HG03060 (cell line): Measurements from ENCODE around the gene SEC24D.
"Not testable (repeated sequence)": the region's sequence is repeated elsewhere in the genome, so short reads cannot be mapped to it uniquely, and the experiment has no call there.

Source experiments
- ATAC-seq: cut with Tn5 transposase; IDR thresholded peaks from one replicate; pipeline ENCODE4 v1.9.1; 2021; ENCODE audit warnings: low read depth, moderate number of reproducible peaks; ENCODE audit not compliant: unreplicated experiment

The SEC24D gene

DNA sequence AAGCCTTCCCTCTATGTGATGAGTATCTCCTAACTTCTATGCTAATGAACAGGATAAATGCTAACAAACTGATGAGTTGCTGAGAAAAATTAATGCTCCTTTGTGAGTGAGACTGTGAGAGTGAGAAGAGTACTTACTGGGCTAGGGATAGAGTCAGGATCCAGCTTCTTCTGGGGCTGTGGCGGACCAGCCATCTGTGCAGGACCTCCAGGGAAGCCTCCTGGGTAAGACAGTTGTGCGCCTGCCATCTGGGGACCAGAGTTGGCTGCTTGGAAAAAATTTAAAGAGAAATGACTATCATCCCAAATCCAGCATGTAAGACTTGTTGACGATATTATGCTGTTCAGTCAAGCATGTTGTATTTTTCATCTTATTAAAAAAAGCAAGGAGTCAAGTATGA lies 21.0 kb downstream of the SEC24D start:
- ATAC-seq: no peak

DNA sequence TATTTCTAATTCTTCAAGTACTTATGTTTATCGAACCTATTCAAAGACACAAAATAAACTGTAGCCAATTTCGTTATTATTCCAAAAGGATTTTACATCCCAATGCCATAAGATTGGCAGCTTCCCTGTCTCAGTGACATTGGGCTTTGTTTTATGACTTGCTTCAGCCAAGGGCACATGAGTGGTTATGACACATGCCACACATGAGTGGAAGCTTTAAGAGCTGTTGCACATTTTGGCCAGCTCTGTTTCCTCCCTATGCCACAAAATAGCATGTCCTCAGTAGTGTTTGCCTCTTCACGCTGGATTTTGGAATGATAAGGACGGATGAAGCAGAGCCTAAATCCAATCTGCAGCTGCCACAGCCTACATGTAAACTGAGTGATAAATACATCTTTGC lies 21.9 kb downstream of the SEC24D start:
- ATAC-seq: no peak

DNA sequence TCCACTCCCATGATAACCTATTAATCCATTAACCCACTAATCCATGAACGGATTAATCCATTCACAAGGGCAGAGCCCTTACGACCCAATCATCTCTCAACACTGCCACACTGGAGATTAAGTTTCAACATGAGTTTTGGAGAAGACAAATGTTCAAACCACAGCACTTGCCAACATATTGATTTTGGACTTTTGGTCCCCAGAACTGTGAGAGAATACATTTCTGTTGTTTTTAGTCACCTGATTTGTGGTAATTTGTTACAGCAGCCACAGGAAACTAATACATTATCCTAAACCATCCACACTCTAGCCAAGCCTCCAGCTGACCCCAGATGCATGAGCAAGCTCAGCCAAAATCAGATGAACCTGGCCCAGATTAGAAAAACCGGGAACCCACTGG lies 22.4 kb downstream of the SEC24D start:
- no peak for ATAC-seq

DNA sequence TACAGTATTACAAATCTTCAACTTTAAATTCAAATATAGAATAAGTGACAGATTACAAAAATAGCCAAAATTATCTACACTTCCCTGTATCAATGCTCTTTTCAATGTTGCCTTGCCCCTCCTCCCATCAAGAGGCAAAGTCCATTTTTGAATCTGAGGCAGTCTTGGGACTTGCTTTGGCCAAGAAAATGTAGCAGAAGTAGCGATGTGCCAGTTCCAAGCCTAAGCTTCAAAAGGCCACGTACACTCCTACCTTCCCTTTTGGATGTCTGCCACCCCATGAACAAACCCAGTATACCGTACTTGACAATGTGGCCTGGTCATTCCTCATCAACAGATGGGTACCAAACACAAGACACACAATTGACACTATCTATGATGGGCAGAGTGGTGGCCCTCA lies 24.1 kb downstream of the SEC24D start:
- no peak for ATAC-seq

DNA sequence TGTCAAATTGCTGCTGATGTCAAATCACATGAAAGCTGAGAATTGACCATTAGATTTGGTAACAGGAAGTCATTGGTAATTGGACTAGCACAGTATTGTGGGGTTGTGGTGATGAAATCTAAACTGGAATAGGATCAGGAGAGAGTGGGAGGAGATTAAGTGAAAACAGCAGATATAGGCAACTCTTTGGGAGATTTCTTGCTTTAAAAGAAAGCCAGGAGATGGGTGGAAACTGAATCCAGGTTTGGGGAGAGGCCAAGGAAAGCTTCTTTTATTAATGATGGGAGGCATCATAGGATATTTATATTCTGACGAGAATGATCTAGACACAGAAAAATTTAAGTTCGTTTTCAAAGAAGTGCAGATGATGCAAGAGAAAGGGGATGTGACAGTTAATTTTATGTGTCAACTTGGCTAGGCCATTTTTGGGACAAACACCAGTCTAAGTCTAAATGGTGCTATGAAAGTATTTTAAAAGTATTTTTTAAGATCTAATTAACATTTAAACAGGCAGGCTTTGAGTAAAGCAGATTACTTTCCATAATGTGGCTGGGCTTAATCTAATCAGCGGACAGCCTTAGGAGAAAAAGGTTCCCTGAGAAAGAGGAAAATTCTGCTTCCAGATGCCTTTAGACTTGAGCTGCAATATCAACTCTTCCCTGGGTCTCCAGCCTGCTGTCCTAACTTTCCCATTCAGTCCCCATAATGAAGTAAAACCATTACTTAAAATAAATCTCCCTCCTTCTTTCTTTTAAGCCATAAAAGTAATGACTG lies 24.7 kb downstream of the SEC24D start:
- no peak for ATAC-seq

DNA sequence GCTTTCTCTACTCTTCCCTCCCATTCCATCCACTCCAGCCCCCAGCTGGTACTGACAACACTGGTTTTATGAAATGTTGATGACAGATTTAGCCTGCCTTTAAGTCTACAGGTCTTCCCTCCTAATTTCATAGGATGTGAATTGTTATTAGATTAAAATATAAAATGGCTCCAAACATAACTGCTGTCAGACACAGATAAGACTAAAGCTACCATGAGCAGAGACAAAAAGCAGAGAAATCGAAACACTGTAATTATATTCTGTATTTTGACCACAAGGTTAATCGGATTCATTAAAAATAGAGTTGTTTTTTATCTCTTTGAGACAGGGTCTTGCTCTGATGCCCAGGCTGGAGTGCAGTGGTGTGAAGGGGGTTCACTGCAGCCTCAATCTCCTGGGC lies 28.3 kb downstream of the SEC24D start:
- no peak for ATAC-seq

DNA sequence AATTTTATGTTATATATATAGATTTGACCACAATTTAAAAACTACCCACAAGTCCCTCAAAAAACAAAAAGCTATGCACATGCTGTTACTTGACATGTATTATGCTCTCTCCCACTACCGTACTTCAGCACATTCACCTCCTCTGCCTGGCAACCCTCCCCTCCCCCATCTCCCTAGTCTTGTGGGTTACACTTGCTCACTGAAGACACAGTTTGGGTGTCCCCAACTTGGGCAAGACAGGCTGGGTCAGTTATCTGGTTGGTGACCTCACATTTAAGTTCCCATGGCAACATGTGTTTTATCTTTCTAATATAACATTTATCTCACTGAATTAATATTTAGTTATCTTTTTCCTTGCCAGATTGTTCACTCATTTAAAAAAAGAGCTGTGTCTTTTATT lies 32.7 kb downstream of the SEC24D start:
- ATAC-seq: no peak

DNA sequence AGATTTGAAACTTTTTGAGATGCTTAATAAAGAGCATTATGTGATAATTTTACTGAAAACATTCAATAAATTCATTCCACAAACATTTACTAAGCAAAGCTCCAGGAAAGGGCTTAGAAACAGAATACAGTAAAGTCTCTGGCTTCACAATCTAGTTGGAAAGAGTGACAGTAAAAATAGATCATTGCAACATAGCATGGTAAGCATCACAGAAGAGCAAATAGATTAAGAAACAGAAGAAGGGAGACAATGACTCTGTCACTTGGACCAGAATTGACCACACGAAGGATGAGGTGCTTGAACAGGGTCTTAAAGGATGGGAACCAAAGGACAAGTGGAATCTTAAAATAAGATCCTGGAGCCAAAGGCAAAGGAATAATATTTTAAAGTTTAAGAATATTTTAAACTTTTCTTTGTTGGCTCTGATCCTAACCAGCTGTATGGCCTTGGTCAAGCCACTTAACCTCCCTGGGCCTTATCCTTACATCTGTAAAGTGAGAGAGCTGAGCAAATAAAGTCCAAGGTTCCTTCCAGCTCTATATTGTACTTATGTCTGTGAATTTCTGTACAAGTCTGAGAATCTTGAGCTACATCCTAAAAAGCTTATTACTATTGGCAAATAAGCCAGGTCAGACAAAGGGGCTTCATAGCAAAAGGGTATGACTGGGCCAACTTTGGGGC lies 33.9 kb downstream of the SEC24D start:
- ATAC-seq: no peak

DNA sequence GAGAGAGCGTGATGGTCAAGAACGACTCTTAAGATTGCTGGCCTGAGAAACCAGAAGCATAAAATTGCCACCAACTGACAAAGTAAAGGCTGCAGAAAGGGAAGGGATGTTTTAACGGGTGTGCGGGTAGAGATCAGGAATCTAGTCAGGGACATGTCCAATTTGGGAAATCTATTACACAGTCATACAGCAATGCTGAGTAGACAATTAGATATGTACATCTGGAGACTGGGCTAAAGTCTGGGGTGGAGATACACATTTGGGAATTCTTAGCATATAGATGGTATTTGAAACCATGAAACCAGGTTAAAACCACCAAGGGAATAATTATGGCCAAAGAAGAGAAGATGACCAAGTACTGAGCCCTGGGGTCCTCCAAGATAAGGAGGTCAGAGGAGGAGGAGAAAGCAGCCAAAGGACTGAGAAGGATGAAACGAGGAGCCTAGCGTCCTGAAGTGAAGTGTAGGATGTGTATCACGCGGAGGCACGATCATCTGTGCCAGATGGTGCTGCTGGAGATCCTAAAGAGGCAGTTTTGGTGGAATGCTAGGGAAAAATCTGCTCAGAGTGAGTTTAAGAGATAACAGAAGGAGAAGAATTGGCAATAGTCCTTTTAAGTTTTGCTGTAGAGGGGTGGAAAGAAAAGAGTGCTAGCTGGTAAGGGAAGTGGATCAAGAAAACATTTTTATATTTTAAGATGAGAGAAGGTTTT lies 36.5 kb downstream of the SEC24D start:
- ATAC-seq: no peak

DNA sequence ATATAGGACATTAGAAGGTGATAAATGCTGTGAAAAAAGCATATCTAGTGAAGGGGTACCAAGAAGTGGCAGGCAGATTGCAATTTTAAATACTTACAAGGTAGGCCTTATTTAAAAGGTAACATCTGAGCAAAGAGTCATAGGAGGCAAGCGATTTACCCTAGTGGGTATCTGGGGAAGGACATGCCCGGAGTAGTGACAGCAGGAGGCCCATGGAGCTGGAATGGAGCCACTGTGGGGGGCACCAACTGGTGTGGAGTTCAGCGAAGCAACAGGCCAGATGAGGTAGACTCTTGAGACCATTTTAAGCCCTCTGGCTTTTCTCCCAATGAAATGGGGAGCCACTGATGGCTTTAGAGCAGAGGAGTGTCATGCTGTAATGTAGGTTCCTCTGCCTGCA lies 37.3 kb downstream of the SEC24D start:
- ATAC-seq: no peak

DNA sequence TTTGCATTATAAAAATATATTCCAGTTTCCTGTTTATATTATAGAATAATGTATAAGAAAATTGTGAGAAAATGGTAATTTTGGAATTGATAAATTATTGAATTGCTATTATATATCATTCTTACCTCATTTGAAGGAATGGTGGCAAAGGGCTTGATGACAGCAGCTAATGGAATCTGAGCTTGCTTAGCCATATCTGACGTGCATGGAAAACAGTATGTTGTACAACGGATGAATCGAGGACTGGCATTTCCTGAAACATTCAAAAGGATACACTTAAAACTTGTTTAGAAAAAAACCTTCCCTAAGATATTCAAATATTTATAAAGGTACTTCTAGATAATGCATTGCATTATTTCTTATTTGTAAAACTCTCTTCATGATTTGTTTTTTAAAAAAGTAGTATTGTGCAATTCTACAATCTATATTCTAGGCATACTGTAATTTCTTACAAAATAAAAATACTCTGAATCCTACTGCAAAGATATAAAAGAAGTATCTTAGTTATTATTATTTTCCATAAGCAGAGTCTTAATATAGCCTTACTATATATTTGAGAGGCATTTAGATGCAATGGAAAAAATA lies 38.3 kb downstream of the SEC24D start:
- no peak for ATAC-seq

DNA sequence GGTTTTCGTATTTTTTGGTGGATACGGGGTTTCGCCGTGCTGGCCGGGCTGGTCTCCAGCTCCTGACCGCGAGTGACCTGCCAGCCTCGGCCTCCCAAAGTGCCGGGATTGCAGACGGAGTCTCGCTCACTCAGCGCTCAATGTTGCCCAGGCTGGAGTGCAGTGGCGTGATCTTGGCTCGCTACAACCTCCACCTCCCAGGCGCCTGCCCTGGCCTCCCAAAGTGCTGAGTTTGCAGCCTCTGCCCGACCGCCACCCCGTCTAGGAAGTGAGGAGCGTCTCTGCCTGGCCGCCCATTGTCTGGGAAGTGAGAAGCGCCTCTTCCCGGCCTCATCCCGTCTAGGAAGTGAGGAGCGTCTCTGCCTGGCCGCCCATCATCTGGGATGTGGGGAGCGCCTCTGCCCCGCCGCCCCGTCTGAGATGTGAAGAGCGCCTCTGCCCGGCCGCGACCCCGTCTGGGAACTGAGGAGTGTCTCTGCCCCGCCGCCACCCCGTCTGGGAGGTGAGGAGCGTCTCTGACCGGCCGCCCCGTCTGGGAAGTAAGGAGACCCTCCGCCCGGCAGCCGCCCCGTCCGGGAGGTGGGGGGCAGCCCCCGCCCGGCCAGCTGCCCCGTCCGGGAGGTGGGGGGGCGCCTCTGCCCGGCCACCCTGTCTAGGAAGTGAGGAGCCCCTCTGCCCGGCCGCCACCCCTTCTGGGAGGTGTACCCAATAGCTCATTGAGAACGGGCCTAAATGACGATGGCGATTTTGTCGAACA lies 44.1 kb downstream of the SEC24D start:
- not testable (repeated sequence) for ATAC-seq

DNA sequence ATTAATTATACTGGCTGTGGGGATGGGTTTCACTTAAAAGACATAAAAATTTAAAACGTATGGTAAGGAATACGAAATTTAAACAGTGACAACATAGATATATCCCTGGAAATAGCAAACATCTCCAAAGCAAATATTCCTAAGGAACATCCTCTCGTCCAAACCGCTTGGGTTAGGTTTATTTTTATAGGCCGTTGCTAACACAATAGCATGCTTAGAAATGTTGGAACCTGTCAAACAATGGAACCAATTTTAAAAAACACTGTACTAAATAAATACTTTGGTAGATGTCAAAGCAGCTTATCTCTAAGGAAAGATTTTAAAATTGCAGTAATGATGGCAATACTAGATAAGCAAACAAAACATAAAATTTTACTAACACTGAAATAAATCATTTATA lies 45.4 kb downstream of the SEC24D start:
- ATAC-seq: no peak

DNA sequence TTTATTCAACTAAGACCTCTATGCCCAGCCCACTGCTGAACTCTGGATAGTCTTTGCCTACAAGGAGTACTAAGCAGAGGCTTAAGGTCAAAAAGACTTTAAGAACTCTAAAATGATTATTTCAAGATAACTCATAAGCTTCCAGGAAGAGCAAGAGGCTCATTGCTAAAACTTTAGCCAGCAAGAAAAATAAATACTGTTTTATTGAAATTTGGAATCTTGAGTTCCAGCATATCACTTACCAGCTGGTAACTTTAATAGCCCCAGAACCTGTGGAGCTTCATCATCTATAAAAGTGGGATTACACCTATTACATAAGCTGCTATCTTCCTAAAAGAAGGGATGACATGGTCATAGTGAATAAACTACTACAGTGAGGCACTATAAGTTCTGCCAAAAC lies 47.0 kb downstream of the SEC24D start:
- no peak for ATAC-seq

DNA sequence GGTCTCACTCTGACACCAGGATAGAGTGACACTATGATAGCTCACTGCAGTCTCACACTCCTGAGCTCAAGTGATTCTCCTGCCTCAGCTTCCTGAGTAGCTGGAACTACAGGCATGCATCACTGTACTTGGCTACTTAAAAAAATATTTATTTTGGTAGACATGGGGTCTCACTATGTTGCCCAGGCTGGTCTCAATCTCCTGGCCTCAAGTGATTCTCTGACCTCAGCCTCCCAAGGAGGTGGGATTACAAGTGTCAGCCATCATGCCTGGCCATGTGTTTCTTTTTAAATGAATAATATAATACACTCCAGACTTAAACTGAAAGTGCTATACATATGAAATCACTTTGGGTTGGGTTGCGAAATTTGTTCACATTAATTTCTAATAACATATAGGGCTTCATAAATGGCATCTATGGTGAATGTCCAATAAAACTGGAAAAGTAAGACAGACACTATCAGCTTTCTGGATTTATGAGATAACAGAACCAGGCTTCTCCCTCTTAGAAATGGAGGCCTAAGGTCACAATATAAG lies 48.0 kb downstream of the SEC24D start:
- ATAC-seq: no peak

DNA sequence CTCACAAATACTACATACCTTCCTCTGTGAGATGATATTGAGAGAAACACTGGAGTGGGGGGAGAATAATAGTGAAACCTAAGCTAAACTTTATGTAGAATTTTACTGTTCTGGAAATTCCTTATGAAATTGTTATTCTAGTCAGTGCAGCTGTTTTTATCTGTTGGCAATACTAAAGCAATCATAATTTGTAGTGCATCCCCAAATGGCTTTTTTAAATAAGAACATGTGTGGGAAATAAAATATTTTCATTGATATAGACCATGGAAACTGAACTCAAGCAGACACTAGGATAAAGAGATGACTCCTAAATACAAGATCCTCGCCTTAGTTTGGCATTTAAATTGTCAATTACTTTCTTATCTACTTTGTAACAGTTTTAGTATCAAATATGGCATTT lies 51.1 kb downstream of the SEC24D start:
- ATAC-seq: no peak

DNA sequence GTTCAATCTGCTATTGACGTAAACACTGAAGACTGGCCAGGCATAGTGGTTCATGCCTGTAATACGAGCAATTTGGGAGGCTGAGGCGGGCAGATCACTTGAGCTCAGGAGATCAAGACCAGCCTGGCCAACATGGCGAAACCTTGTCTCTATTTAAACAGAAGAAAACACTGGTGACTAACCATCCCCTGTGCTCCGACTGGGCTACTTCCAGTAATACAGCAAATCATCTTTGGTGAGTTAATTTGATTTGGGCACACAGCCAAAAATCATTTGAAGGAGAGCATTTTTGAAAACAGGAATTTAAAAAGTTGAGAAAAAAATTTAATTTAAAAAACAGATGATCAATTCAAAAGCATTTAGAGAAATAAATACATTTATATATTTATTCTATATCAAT lies 52.0 kb downstream of the SEC24D start:
- no peak for ATAC-seq

DNA sequence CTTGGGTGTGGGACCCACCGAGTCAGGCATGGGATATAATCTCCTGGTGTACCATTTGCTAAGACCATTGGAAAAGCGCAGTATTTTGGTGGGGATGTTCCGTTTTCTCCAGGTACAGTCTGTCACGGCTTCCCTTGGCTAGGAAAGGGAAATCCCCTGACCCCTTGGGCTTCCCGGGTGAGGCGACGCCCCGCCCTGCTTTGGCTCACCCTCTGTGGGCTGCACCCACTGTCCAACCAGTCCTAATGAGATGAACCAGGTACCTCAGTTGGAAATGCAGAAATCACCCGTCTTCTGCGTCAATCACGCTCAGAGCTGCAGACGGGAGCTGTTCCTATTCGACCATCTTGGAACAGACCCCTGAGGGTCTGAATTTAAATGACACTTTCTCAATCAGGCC lies 53.0 kb downstream of the SEC24D start:
- not testable (repeated sequence) for ATAC-seq

DNA sequence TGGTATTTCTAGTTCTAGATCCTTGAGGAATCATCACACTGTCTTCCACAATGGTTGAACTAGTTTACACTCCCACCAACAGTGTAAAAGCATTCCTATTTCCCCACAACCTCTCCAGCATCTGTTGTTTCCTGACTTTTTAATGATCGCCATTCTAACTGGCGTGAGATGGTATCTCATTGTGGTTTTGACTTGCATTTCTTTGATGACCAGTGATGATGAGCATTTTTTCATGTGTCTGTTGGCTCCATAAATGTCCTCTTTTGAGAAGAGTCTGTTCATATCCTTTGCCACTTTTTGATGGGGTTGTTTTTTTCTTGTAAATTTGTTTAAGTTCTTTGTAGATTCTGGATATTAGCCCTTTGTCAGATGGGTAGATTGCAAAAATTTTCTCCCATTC lies 58.3 kb downstream of the SEC24D start:
- ATAC-seq: not testable (repeated sequence)

DNA sequence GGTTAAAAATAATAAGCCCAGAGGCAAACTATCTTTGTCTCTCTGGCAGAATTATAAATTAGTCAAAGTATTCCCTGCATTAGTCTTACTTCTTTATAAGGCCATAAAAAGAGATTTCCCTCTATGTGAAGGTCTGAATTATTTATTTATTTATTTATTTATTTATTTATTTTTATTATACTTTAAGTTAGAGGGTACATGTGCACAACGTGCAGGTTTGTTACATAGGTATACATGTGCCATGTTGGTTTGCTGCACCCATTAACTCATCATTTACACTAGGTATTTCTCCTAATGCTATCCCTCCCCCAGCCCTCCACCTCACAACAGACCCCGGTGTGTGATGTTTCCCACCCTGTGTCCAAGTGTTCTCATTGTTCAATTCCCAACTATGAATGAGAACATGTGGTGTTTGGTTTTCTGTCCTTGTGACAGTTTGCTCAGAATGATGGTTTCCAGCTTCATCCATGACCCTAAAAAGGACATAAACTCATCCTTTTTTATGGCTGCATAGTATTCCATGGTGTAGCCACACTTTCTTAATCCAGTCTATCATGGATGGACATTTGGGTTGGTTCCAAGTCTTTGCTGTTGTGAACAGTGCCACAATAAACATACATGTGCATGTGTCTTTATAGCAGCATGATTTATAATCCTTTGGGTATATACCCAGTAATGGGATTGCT lies 58.8 kb downstream of the SEC24D start:
- not testable (repeated sequence) for ATAC-seq
